SK-N-SH (cell line): Measurements from ENCODE around the gene LRRC42.

Experiments
- RFX5 ChIP-seq: IDR thresholded peaks from 2 replicates; pipeline ENCODE4 v1.6.1; 2012; ENCODE audit warnings: mild to moderate bottlenecking, improper control_type of control experiment, low read length
- TCF12 ChIP-seq: IDR thresholded peaks from 2 replicates; pipeline ENCODE4 v1.4.0; 2012
- YY1 ChIP-seq: IDR thresholded peaks from 2 replicates; pipeline ENCODE4 v1.4.0; 2012; ENCODE audit warnings: low read depth, mild to moderate bottlenecking
- TF ChIP-seq, protein P1 (sequence below): fragments of 200-600 bp; sonication (generic); IDR thresholded peaks from 2 replicates; pipeline ENCODE4 v1.6.1; 2017; ENCODE audit warnings: antibody characterized with exemption, mild to moderate bottlenecking, moderate library complexity
- TF ChIP-seq, protein P2 (sequence below): fragments of 150-350 bp; IDR thresholded peaks from 2 replicates; pipeline ENCODE4 v1.6.1; 2016; ENCODE audit warnings: mild to moderate bottlenecking, low read depth, low read length

DNA sequence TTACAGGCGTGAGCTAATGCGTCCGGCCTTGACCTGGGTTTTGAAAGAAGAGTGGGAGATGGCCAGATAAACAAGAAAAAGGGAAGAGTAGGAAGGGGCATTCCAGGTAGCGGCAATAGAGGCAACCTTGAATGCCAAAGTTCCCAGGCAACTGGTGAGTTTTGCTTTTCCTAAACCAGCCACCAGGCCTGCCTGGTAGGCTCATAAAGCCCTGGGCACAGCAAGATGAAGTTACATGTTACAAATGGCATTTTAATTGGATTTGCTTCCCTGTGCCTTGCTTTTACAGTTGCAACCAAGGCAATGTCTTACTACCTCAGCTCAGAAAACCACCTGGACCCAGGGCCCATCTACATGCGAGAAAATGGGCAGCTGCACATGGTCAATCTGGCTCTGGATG lies 5.5 kb downstream of the LRRC42 start:
- TF ChIP-seq, protein P1, sequence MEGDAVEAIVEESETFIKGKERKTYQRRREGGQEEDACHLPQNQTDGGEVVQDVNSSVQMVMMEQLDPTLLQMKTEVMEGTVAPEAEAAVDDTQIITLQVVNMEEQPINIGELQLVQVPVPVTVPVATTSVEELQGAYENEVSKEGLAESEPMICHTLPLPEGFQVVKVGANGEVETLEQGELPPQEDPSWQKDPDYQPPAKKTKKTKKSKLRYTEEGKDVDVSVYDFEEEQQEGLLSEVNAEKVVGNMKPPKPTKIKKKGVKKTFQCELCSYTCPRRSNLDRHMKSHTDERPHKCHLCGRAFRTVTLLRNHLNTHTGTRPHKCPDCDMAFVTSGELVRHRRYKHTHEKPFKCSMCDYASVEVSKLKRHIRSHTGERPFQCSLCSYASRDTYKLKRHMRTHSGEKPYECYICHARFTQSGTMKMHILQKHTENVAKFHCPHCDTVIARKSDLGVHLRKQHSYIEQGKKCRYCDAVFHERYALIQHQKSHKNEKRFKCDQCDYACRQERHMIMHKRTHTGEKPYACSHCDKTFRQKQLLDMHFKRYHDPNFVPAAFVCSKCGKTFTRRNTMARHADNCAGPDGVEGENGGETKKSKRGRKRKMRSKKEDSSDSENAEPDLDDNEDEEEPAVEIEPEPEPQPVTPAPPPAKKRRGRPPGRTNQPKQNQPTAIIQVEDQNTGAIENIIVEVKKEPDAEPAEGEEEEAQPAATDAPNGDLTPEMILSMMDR, result no peak
- TF ChIP-seq RFX5 (no peak), TCF12 (no peak), YY1 (no peak)
- TF ChIP-seq, protein P2, sequence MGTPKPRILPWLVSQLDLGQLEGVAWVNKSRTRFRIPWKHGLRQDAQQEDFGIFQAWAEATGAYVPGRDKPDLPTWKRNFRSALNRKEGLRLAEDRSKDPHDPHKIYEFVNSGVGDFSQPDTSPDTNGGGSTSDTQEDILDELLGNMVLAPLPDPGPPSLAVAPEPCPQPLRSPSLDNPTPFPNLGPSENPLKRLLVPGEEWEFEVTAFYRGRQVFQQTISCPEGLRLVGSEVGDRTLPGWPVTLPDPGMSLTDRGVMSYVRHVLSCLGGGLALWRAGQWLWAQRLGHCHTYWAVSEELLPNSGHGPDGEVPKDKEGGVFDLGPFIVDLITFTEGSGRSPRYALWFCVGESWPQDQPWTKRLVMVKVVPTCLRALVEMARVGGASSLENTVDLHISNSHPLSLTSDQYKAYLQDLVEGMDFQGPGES, result no peak
